Fibroblast of skin of abdomen (primary cell): ENCODE data around the gene SLC45A1. TPM values are rescaled to one million over a fixed set of nuclear protein-coding genes. Genes with fewer than 3 reads are reported as not detected.
"Not testable (repeated sequence)": the region's sequence is repeated elsewhere in the genome, so short reads cannot be mapped to it uniquely, and the experiment has no call there.

Experiments used
- DNase-seq: peaks from one replicate; pipeline ENCODE4 v3.0.0-alpha.2; 2013
- polyA plus RNA-seq, 2 experiments: library from polyadenylated mRNA; unstranded; fragments of 120-200 nt; gene quantifications; one replicate each; pipeline ENCODE4 v1.2.1, GENCODE V29; 2013; ENCODE audit not compliant: insufficient read length in 2 of 2

Gene SLC45A1
- 1.9 TPM for polyA plus RNA-seq (2013, experiment 1 of 2; ENCODE audit: insufficient read length)
- 2.1 TPM for polyA plus RNA-seq (2013, experiment 2 of 2; ENCODE audit: insufficient read length)

DNA sequence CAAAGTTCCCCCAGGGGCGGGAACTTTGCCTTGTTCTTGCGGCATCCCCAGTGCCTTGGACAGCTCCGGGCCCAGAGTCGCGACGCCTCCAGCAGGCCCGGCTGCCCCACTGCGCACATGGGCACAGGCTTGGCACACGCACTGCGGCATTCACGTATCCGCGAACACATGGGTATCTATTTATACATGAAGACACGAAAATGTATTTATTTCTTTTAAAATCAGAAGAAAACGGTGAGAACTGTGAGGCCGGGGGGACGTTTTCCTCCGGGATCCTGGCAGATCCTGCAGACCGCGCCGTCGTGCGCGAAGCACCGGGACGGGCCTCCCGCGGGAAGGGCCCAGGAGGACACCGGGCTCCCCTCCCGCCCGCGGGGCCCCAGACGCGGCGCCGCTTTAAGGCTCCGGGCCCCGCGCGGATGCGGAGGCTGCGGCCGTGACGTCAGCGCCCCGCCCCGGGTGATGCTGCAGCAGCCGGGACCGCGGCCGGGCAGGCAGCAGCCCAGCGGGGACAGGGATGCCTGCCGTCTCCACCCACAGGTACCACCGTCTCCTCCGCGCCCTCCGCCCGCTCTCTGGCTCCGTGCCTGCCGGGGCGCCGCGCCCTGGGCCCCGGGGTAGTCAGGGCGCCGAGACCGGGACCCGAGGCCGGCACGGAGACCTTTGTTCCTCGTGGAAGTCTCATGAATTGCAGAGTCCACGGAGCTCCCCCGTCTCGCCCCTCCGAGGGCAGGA is at the start of gene SLC45A1:
Gene SLC45A1, plus strand, starts transcription at position 468 of the 735 bp plus-strand sequence. CDS start 6,216 bp downstream, outside the sequence.
- peak; percentile 65 for DNase-seq

DNA sequence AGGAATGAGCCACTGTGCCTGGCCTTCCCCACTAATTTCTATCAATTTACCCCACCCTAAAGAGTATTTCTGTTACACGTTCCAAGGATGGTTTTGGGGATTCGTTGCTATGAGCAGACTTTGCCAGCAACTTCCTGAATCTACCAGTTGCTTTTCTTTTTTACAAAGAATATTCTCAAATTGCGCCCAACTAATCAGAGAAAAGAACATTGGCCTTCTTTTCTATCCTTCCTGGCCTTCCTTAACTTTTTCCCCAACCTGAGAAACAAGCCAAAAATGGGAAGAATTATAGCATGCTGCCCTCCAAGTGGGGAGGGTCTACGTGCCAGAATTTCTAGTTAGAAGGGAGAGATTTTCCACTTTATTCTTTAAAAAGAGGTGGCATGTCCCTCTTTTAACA is 44.9 kb upstream of the SLC45A1 start:
- DNase-seq = no peak

DNA sequence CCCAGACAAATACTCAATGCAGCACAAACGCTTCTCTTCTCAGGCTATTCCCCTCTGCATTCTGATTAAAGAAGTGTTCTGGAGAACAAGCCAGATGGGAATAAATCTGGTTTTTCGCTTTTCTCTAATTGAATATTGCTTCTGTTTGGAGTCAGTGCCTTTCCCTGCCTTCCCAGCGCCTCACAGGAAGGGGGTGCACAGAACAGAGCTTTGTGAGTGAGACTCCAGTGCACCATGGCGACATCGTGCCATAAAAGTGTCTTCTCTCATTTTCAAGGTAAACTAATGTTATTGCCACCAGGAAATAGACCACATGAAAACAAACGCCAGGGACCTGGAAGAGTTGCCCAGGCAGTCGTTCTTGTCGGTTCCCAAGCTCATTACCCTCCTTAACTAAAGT is 43.6 kb upstream of the SLC45A1 start:
- no peak for DNase-seq

DNA sequence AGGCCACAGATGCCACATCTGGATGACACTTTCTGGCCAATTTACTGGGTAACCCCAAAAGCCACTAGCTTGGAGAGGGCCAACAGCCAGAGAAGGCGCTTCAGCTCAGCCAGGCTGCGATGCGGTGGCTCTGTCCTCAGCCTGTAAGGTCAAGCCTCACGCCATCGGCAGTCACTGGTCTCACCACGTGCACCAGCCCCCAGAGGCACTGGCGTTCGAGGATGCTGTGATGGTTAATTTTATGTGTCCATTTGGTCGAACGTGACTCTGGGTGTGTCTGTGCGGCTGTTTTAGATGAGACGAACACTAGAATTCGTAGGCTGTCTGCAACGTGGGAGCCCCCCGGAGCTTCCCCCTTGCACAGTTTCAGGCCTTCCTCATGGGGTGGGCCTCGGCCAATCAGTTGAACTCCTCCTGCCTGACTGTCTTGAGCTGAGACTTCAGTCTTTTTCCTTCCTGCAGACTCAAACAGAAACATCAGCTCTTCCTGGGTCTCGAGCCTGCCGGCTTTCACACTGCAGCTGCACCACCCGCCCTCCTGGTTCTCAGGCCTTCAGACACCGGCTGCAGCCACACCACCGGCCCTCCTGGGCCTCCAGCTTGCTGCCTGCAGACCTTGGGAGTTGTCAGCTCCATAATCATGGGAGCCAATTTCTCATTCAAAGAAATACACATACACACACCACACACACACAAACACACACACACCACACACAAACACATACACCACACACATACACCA is 41.6 kb upstream of the SLC45A1 start:
- no peak for DNase-seq

DNA sequence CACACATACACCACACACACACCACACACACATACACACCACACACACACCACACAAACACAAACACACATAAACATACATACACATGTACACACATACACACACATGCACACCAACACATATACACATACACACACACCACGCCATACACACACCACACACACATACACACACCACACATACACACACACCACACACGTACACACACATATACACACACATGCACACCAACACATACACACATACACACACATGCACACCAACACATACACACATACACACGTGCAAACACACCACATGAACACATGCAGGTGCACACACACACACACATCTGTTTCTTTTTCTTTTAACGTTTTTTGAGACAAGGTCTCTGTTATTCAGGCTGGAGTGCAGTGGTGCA is 41.0 kb upstream of the SLC45A1 start:
- DNase-seq = no peak

DNA sequence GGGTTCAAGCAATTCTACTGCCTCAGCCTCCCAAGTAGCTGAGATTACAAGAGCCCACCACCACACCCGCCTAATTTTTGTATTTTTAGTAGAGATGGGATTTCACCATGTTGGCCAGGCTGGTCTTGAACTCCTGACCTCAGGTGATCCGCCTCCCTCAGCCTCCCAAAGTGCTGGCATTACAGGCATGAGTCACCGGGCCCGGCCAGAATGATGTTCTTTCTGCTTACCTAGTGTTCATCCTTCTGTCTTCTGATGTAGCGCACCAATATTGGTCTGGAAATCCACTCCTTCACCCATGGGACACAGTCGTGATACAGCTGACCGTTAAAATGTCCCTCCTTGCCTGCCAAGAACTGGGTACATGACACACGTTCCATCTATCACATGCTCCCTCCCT is 39.2 kb upstream of the SLC45A1 start:
- not testable (repeated sequence) for DNase-seq

DNA sequence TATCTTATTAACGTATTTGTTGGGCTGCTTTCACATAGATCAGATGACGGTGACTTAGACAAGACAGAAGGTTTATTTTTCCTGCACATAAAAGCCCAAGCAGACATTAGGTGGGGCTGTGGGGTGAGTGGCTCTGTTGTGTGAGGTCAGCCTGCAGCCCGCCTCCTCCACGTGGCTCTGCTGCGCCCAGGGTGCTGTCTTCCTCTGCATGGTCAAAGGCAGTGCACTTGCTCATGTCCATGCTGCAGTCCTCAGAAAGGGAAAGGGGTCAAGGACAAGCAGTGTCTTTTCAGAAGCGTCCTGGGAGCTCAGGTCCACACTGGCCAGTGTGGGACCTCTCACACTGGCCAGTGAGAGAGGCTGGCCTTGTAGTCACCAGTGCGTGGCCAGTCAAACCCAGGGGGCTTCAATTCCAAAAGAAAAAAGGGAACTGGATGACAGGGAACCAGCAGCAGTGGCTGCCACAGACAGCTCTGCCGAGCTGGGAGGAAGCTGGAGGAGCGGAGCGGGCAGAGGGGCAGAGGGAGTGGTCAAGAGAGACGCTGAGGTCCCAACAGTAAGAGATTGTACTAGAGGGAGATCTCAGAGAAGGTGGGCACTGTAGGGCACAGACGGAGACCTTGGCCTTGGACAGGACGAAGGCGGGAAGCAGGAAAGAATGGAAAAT is 35.9 kb upstream of the SLC45A1 start:
- no peak for DNase-seq

DNA sequence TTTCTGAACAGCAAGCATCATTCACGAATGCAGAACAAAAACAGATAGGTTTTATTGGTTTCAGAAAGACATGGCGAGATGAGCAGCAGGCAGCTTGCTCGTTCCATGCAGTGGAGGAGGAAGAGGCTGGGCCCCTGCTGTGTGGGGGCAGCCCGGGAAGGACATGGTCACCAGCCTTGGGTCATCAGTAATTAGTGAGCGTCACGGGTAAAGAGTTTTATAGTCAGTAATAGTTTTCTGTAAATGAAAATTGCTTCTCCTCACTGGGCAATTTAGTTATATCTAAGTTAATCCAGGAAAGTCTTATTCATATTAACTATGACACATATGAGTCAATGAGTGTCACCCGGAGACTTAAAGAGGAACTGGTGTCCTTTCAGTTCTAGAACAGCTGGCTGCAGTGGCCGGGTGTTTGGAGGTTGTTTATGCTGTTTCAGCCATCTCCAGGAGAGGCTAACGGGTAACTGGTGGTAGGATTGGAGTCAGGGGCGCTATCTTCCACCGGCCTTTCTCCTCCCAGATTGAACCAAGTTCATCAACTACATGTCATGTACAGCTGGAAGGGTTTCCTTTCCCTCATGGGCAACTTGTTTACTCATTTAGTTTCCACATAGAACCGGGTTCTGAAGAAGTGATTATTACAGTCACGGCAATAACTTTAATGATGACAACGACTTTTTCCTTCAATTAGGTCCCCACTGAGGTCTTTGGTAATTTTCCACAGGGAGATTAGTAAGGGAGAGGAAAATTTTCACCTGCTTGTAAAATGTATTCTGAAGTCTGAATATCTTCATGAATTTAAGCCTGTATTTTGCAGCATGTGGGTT is 34.6 kb upstream of the SLC45A1 start:
- no peak for DNase-seq

DNA sequence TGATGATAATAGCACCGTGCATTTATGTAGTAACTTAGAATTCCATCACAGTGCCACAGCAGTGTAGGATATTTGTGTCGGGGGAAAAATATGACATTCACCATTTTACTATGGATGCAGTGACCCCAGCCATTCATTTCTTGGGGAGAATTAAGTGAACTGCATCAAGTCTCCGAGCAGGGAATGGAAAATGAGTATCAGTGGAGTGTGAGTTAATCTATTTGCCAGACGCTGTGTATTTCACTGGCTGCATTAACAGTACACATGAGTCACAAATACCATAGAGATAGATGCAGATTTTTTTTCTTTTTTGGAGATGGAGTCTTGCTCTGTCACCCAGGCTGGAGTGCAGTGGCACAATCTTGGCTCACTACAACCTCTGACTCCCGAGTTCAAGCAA is 33.8 kb upstream of the SLC45A1 start:
- DNase-seq = peak; percentile 56

DNA sequence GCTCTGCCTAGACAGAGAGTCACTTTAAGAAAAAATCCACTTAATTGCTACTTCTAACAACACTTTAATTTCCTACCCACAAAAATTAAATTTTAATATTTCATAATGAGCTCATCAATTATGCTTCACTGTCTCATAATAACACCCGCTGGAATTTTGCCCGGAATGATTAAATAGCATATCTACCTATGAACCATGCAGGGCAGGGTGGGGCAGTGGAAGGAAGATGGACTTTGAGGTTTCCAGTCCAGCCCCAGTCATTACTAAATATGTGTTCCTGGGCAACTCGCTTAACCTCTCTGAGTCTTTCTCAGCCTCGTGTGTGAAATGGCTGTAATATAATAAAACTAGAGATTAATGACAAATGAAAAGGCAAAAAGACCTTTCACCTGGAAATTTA is 32.8 kb upstream of the SLC45A1 start:
- no peak for DNase-seq

DNA sequence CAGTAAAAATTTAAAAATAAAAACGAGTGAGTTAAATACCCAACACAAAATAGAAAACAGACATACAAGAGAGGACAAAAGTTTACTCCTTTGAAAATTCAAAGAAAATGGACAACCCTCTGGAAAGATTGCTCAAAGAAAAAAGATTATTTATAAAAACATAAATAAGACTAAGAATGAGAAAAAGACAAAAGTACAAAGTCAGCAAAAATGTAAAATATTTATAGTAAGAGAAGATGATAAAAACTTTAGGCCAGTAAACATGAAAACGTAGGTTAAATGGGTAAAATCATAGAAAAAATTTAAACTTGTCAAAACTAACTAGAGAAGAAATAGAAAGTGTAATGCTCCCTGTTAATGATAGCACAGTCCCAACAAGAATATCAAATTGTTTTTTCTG is 31.9 kb upstream of the SLC45A1 start:
- DNase-seq = no peak

DNA sequence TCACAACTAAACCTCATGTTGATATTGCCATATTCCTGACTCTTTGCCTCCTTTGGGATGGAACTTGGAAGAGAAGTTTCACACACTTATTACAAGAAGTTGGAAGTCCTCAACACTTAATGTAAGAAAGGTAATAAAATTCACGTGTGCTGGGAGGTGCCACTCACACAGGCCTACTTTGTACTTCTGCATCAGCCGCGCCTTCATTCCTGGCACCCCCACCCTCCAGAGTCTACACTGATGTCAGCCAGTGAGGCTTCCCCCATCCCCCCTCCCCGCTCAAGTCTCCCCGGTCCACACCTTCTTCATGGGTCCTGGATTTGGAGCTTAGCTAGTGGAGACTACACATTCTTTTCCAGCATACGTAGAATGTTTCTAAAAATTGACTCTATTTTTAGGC is 24.8 kb upstream of the SLC45A1 start:
- peak; percentile 13 for DNase-seq

DNA sequence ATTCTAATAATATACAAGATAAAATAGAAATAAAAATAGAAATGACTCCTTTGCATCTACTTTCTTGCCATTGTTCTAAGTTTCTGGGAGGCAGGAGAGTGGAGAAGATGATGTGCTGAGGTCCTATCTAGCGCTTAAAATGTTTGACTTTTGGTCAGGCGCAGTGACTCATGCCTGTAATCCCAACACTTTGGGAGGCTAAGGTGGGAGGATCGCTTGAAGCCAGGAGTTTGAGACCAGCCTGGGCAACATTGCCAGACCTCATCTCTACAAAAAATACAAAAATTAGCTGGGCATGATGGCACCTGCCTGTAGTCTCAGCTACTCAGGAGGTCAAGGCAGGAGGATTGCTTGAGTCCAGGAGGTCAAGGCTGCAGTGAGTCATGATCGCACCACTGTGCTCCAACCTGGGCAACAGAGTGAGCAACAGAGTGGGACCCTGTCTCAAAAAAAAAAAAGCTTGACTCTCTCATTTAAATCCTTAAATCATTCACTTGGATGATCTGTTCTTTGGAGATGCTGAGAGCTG is 24.2 kb upstream of the SLC45A1 start:
- no peak for DNase-seq

DNA sequence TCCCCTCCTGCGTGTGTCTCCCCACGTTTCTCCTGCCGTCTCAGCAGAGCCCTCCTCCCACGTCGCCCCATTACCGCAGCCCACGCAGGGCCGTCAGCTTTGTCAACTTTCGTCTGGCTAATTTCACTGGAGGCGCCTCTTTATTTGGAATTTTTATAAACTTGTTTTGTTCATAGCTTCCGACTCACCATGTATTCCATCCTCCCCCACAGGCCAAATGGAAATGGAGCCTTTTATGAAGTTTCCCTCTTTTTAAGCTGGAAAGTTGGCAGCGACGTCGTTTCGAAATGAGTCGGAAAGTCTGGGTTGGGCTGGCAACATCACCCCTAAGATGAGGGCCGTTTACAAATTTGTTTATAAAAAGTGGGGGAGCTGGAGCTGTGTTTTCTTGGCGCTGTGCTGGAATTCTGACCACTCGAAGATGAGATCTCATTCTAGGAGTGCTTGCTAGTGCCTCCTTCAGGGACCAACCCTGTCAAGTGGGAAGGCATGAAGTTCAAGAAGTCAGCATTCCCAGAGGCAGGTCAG is 23.7 kb upstream of the SLC45A1 start:
- DNase-seq = no peak

DNA sequence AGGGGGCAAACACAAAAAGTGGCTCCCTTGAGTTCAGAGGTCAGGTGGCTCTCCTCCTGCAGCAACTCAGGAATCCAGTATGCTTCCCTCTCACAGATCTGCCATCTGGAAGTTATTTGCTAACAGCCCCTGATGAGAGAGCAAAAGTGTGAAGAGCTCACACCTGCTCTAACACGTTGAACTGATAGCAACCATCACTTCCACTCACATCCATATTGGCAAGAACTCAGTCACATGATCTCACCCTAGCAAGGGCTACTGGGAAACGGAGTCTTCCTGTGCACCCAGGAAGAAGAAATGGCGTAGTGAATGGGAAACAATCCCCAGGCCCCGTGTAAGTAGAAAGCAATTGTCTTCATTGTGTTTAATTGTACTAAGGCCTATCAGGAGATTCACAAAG is 20.7 kb upstream of the SLC45A1 start:
- no peak for DNase-seq

DNA sequence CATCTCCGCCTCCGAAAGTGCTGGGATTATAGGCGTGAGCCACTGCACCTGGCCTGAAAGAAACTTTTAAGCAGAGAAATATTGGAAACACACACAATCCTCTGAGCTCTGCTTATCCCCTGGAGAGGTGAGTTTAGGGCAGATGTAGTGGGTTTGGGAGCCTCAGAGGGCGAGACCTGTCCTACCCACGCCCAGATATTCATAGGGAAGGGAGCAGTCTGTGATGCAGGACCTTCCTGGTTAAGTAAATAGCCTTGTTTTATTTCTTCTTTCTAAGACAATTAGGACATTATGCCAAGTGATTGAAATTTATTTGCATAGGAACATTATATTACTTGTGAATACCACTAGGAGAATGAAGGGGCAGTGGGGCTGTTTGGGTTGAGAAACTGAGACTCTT is 18.0 kb upstream of the SLC45A1 start:
- no peak for DNase-seq

DNA sequence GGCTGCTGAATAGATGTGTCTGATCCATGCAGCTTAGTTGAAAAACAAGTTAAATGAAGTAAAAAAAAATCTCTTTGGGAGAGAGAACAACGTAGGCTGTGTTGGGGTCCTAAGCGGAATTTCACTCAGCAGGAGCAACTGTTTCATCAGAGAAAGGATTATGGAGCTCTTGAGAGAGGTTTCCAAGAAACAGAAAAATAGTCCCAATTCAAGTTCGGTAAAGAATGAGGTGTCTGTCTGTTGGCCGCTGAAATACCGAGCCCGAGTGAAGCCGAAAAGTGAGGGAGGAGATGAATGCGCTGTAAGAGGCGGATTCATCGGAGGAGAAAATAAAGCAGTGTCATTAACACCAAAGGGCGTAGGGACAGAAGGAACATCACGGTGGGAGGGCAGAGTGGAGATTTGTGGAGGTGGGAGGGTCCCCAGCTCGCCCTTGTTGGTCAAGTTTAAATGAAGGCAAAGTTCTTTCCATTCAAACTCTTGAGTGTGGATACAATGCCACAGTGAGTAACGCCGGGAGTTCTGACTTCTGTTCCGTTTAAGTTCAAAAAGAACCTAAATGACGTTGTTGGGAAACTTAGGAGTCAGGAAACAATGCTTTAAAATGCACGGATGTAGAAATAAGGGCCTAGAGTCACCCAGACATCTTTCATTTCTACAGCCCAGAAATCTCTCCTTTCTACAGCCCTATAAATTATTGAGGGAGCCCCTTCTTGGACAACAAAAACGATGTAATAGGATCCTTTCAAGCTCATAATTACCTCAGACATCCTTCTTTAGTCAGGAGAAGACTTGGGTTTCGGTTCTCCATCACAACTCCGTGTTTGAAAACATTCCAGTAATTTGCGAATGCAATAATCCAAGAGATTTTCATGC is 15.6 kb upstream of the SLC45A1 start:
- DNase-seq = no peak

DNA sequence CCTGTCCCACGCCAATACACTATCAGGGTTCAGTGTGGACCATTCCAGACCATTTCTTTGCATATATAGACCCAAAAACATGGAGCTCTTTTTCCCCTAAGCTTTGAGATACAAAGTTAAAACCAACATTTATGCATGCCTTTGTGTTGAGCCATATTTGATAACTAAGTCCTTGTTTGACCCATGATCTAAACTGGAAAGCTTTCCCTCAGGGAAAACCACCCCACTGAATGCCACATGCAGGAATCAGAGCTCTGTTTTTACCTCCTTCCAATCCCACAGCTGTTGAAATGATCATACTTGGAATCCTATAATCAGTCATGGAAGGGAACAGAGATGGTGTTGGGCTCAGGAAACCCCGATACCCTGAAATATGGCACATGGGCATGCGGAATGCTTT is 14.8 kb upstream of the SLC45A1 start:
- peak; percentile 50 for DNase-seq

DNA sequence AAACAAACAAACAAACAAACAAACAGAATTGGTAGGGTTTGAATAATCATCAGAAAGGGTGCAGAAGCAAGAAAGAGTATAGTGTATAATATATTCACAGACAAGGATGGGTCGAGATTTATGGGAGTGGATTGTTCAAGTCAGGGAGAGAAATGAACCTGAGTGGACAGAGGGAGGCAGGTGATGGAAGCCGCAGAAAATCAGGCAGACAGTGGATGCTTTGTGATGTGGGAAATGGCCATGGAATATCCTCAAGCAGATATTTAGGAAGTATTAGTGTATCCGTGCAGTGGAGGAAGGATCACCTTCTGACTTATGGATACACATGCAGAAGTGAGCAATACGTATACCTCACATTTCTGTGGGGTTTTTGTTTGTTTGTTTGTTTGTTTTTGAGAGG is 14.0 kb upstream of the SLC45A1 start:
- DNase-seq = no peak

DNA sequence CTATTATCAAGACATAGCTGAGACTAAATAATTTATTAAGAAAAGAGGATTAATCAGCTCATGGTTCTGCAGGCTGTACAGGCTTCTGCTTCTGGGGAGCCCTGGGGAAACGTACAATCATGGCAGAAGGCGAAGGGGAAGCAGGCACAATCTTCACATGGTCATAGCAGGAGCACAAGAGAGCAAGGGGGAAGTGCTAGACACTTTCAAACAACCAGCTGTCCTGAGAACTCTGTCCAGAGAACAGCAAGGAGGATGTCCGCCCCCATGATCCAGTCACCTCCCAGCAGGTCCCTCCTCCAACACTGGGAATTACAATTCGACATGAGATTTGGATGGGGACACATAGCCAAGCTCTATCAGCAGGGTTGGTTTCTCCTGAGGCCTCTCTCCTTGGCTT is 10.3 kb upstream of the SLC45A1 start:
- no peak for DNase-seq
